Lower lobe of right lung (tissue), 2 donors: Measurements from ENCODE around the gene CDH5. TPM values are rescaled to one million over a fixed set of nuclear protein-coding genes. Genes with fewer than 3 reads are reported as not detected.

Experiments used
- ATAC-seq, 2 donors: fragments of 200-7000 bp; cut with Tn5 transposase; one replicate each; pipeline ENCODE4 v1.9.1; 2020 to 2022; ENCODE audit warnings: mild to moderate bottlenecking in 2 of 2, moderate library complexity in 2 of 2
- DNase-seq: peaks from one replicate; pipeline ENCODE4 v3.0.0-alpha.2; 2020
- H3K27ac ChIP-seq: fragments of 200-600 bp; one replicate; pipeline ENCODE4 v1.8.0; 2022
- H3K27me3 ChIP-seq: fragments of 200-600 bp; one replicate; pipeline ENCODE4 v1.8.0; 2022; ENCODE audit warnings: low read depth
- H3K36me3 ChIP-seq: fragments of 200-600 bp; one replicate; pipeline ENCODE4 v1.8.0; 2022; ENCODE audit warnings: mild to moderate bottlenecking
- H3K4me1 ChIP-seq: fragments of 200-600 bp; one replicate; pipeline ENCODE4 v1.8.0; 2022
- H3K4me3 ChIP-seq: fragments of 200-600 bp; one replicate; pipeline ENCODE4 v1.8.0; 2022; ENCODE audit warnings: mild to moderate bottlenecking
- H3K9me3 ChIP-seq: fragments of 200-600 bp; one replicate; pipeline ENCODE4 v1.8.0; 2022
- intact Hi-C: fragments of 100-400 bp; cut with DNase I; formaldehyde crosslinking; loops from one replicate; pipeline ENCODE4 v1.11.0; 2022
- total RNA-seq: library from RNA; stranded (reverse); fragmentation: NEBNext Ultra II Directional; extraction: Animal tissue kit (Norgen Biotek cat#: 25700); gene quantifications from one replicate; pipeline ENCODE4 v1.2.1, GENCODE V29; 2021
- TF ChIP-seq, protein P1 (sequence below): fragments of 200-600 bp; IDR thresholded peaks from one replicate; pipeline ENCODE4 v1.8.0; 2022; ENCODE audit warnings: antibody characterized with exemption, mild to moderate bottlenecking
- donor health status: DM: no; HTN: yes; CAD: no; lungs with severe emphysema.

Gene CDH5
- total RNA-seq, 1 donor from 2014 or later: 128 TPM

- Histone ChIP-seq H3K9me3 (no peaks in the 10 kb centered on the region), H3K36me3 (no peaks in the 10 kb centered on the region), H3K4me1 (peaks cover 15% of the 10 kb centered on the region), H3K27ac (no peak overlapping the region), H3K27me3 (peaks cover 38% of the 10 kb centered on the region), H3K4me3 (peak overlapping the region; percentile 43)
- ATAC-seq: peak; percentile 4 to 44
- intact Hi-C loops: no loop called here
- TF ChIP-seq, protein P1, sequence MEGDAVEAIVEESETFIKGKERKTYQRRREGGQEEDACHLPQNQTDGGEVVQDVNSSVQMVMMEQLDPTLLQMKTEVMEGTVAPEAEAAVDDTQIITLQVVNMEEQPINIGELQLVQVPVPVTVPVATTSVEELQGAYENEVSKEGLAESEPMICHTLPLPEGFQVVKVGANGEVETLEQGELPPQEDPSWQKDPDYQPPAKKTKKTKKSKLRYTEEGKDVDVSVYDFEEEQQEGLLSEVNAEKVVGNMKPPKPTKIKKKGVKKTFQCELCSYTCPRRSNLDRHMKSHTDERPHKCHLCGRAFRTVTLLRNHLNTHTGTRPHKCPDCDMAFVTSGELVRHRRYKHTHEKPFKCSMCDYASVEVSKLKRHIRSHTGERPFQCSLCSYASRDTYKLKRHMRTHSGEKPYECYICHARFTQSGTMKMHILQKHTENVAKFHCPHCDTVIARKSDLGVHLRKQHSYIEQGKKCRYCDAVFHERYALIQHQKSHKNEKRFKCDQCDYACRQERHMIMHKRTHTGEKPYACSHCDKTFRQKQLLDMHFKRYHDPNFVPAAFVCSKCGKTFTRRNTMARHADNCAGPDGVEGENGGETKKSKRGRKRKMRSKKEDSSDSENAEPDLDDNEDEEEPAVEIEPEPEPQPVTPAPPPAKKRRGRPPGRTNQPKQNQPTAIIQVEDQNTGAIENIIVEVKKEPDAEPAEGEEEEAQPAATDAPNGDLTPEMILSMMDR: no peak
- DNase-seq: no peak
These were observed 59.9 kb downstream of the CDH5 start for GRCh38 chr16:66426112-66427035.

- intact Hi-C loops: no loop called here
- peaks cover 38% of the 10 kb centered on the region for H3K27me3 ChIP-seq
These were observed 60.8 kb downstream of the CDH5 start, which contains the start of gene BEAN1 for GRCh38 chr16:66427036-66427860. BEAN1 (plus strand) TSS chr16:66427295; CDS start chr16:66437677, 10,382 bp downstream.

GRCh38 chr16:66427871-66428681 lies 61.6 kb downstream of the CDH5 start:
- Histone ChIP-seq H3K27ac (no peak overlapping the region), H3K36me3 (no peaks in the 10 kb centered on the region), H3K27me3 (peaks cover 38% of the 10 kb centered on the region), H3K4me3 (peak overlapping the region; percentile 53), H3K9me3 (no peaks in the 10 kb centered on the region), H3K4me1 (peaks cover 15% of the 10 kb centered on the region)
- TF ChIP-seq, protein P1: no peak
- ATAC-seq (peak; percentile 66 to 72), DNase-seq (no peak)
- intact Hi-C loops: no loop called here

More at GRCh38 chr16:66427036-66427860, 60.8 kb downstream of the CDH5 start, which contains the start of gene BEAN1:
- H3K4me3 ChIP-seq: peak within 1 kb of the TSS; percentile 53
- H3K36me3 ChIP-seq: no peaks in the 10 kb centered on the region
- DNase-seq (no peak), ATAC-seq (peak; percentile 58 to 61)
- TF ChIP-seq, protein P1: no peak
- peaks cover 15% of the 10 kb centered on the region for H3K4me1 ChIP-seq
- H3K9me3 ChIP-seq: no peaks in the 10 kb centered on the region
- no peak within 1 kb of the TSS for H3K27ac ChIP-seq

DNA sequence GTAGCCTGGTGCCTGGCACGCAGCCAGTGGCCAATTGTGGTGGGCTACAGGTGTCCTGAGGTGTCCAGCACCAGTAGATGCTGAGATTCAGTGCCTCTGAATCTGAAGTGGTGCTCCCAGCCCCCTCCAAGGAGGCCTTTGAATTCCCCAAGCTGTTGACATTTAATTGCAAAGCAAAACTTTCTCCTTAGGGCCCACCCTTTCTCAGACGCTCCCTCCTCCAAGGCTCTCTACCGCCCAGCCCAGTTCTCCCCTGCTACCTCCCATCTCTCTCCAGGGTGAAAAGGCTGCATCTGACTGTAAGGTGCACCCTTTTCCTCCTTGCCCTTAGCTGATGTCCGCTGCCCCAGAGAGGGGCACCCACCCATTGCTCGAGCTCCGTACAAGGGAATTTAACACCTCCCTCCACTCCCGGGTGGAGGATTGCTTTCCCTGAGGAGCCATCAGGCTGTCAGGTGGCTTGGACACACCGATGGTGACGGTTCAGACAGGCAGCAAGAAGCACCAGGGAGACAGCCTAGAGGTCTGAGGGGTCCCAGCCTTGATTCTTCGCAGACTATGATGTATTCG lies 62.3 kb downstream of the CDH5 start:
- H3K27me3 ChIP-seq: peaks cover 38% of the 10 kb centered on the region
- H3K4me3 ChIP-seq: no peak overlapping the region
- ATAC-seq: no peak
- H3K36me3 ChIP-seq: no peaks in the 10 kb centered on the region
- DNase-seq: no peak
- H3K4me1 ChIP-seq: peaks cover 15% of the 10 kb centered on the region
- TF ChIP-seq, protein P1: no peak
- H3K9me3 ChIP-seq: no peaks in the 10 kb centered on the region
- intact Hi-C loops: no loop called here
- no peak overlapping the region for H3K27ac ChIP-seq
